T-helper 2 cell treated with Interferon-gamma antibody and Interleukin-4, amounts not matched to agents 5 μg/mL and 100 μg/mL, for 36 hours (primary cell): ENCODE results near the gene LRRTM3.

Source experiments
- DNase-seq: peaks from one replicate; pipeline ENCODE4 v3.0.0; 2021; ENCODE audit warnings: low spot score
- H3K27ac Mint-ChIP-seq: one replicate; pipeline ENCODE4 v1.8.0; 2021; ENCODE audit warnings: mild to moderate bottlenecking, mixed read lengths
- H3K27me3 Mint-ChIP-seq: one replicate; pipeline ENCODE4 v1.8.0; 2021; ENCODE audit warnings: low read depth, mixed read lengths
- H3K36me3 Mint-ChIP-seq: one replicate; pipeline ENCODE4 v1.8.0; 2021; ENCODE audit warnings: low read depth, mixed read lengths
- H3K4me1 Mint-ChIP-seq: one replicate; pipeline ENCODE4 v1.8.0; 2021; ENCODE audit warnings: low read depth, mixed read lengths
- H3K4me3 Mint-ChIP-seq: one replicate; pipeline ENCODE4 v1.8.0; 2022; ENCODE audit warnings: mild to moderate bottlenecking, moderate library complexity, mixed read lengths
- H3K9me3 Mint-ChIP-seq: one replicate; pipeline ENCODE4 v1.8.0; 2021; ENCODE audit warnings: mixed read lengths

Gene LRRTM3

GRCh38 chr10:66925373-66925772 is 463 bp upstream of the LRRTM3 start:
- Mint-ChIP-seq H3K4me1 (no peaks in the 10 kb centered on the region), H3K9me3 (no peaks in the 10 kb centered on the region), H3K4me3 (no peak overlapping the region)

GRCh38 chr10:66926841-66927240 is 1.0 kb downstream of the LRRTM3 start:
- Mint-ChIP-seq H3K4me1 (no peaks in the 10 kb centered on the region), H3K27ac (no peak overlapping the region), H3K9me3 (no peaks in the 10 kb centered on the region), H3K27me3 (peaks cover 41% of the 10 kb centered on the region), H3K36me3 (no peaks in the 10 kb centered on the region), H3K4me3 (no peak overlapping the region)
- no peak for DNase-seq

More at GRCh38 chr10:66925373-66925772, 463 bp upstream of the LRRTM3 start:
- no peak overlapping the region for H3K27ac Mint-ChIP-seq
- DNase-seq: no peak
- no peaks in the 10 kb centered on the region for H3K36me3 Mint-ChIP-seq
- peaks cover 40% of the 10 kb centered on the region for H3K27me3 Mint-ChIP-seq

GRCh38 chr10:66927251-66927935 is 1.6 kb downstream of the LRRTM3 start:
- H3K36me3 Mint-ChIP-seq: no peaks in the 10 kb centered on the region
- H3K9me3 Mint-ChIP-seq: no peaks in the 10 kb centered on the region
- H3K4me1 Mint-ChIP-seq: no peaks in the 10 kb centered on the region
- H3K4me3 Mint-ChIP-seq: no peak overlapping the region
- peaks cover 41% of the 10 kb centered on the region for H3K27me3 Mint-ChIP-seq
- no peak overlapping the region for H3K27ac Mint-ChIP-seq
- no peak for DNase-seq

- Mint-ChIP-seq H3K4me1 (no peaks in the 10 kb centered on the region), H3K27me3 (peaks cover 41% of the 10 kb centered on the region), H3K9me3 (no peaks in the 10 kb centered on the region), H3K27ac (no peak overlapping the region), H3K36me3 (no peaks in the 10 kb centered on the region), H3K4me3 (no peak overlapping the region)
- DNase-seq: no peak
Observed at GRCh38 chr10:66927971-66928770, 2.3 kb downstream of the LRRTM3 start.

- no peak for DNase-seq
- Mint-ChIP-seq H3K4me3 (no peak overlapping the region), H3K4me1 (no peaks in the 10 kb centered on the region), H3K36me3 (no peaks in the 10 kb centered on the region), H3K27me3 (peaks cover 41% of the 10 kb centered on the region), H3K27ac (no peak overlapping the region), H3K9me3 (no peaks in the 10 kb centered on the region)
Observed at GRCh38 chr10:66928776-66929175, 2.9 kb downstream of the LRRTM3 start.

GRCh38 chr10:66929375-66929774 is 3.5 kb downstream of the LRRTM3 start:
- H3K27me3 Mint-ChIP-seq: peaks cover 41% of the 10 kb centered on the region
- H3K4me3 Mint-ChIP-seq: no peak overlapping the region
- H3K27ac Mint-ChIP-seq: no peak overlapping the region
- no peak for DNase-seq
- H3K4me1 Mint-ChIP-seq: no peaks in the 10 kb centered on the region
- H3K9me3 Mint-ChIP-seq: no peaks in the 10 kb centered on the region
- H3K36me3 Mint-ChIP-seq: no peaks in the 10 kb centered on the region

- Mint-ChIP-seq H3K9me3 (no peaks in the 10 kb centered on the region), H3K36me3 (no peaks in the 10 kb centered on the region), H3K4me1 (no peaks in the 10 kb centered on the region), H3K4me3 (no peak overlapping the region), H3K27me3 (peaks cover 33% of the 10 kb centered on the region), H3K27ac (no peak overlapping the region)
- DNase-seq: no peak
Observed at GRCh38 chr10:66931340-66931948, 5.6 kb downstream of the LRRTM3 start.

- Mint-ChIP-seq H3K9me3 (no peaks in the 10 kb centered on the region), H3K36me3 (no peaks in the 10 kb centered on the region), H3K27ac (no peak overlapping the region), H3K27me3 (peaks cover 31% of the 10 kb centered on the region), H3K4me3 (no peak overlapping the region), H3K4me1 (no peaks in the 10 kb centered on the region)
- DNase-seq: no peak
Observed at GRCh38 chr10:66931949-66932343, 6.1 kb downstream of the LRRTM3 start.

GRCh38 chr10:66934711-66935110 is 8.9 kb downstream of the LRRTM3 start:
- Mint-ChIP-seq H3K27ac (no peak overlapping the region), H3K4me1 (no peaks in the 10 kb centered on the region), H3K36me3 (no peaks in the 10 kb centered on the region), H3K9me3 (no peaks in the 10 kb centered on the region), H3K4me3 (no peak overlapping the region), H3K27me3 (peaks cover 4% of the 10 kb centered on the region)
- DNase-seq: no peak

- DNase-seq: no peak
- Mint-ChIP-seq H3K4me3 (no peak overlapping the region), H3K4me1 (no peaks in the 10 kb centered on the region), H3K27ac (no peak overlapping the region), H3K27me3 (no peaks in the 10 kb centered on the region), H3K36me3 (no peaks in the 10 kb centered on the region), H3K9me3 (no peaks in the 10 kb centered on the region)
Observed at GRCh38 chr10:66940965-66941364, 15.1 kb downstream of the LRRTM3 start.

GRCh38 chr10:66941491-66941890 is 15.7 kb downstream of the LRRTM3 start:
- no peak for DNase-seq
- Mint-ChIP-seq H3K27ac (no peak overlapping the region), H3K4me1 (no peaks in the 10 kb centered on the region), H3K9me3 (no peaks in the 10 kb centered on the region), H3K36me3 (no peaks in the 10 kb centered on the region), H3K27me3 (no peaks in the 10 kb centered on the region), H3K4me3 (no peak overlapping the region)

GRCh38 chr10:66942407-66942806 is 16.6 kb downstream of the LRRTM3 start:
- Mint-ChIP-seq H3K27me3 (no peaks in the 10 kb centered on the region), H3K4me1 (no peaks in the 10 kb centered on the region), H3K4me3 (no peak overlapping the region), H3K9me3 (no peaks in the 10 kb centered on the region), H3K36me3 (no peaks in the 10 kb centered on the region), H3K27ac (no peak overlapping the region)
- no peak for DNase-seq

- Mint-ChIP-seq H3K36me3 (no peaks in the 10 kb centered on the region), H3K27me3 (no peaks in the 10 kb centered on the region), H3K27ac (no peak overlapping the region), H3K4me3 (no peak overlapping the region), H3K9me3 (no peaks in the 10 kb centered on the region), H3K4me1 (no peaks in the 10 kb centered on the region)
- no peak for DNase-seq
Observed at GRCh38 chr10:66943590-66943989, 17.8 kb downstream of the LRRTM3 start.

- Mint-ChIP-seq H3K4me1 (no peaks in the 10 kb centered on the region), H3K36me3 (no peaks in the 10 kb centered on the region), H3K4me3 (no peak overlapping the region), H3K27ac (no peak overlapping the region), H3K9me3 (no peaks in the 10 kb centered on the region), H3K27me3 (no peaks in the 10 kb centered on the region)
- no peak for DNase-seq
Observed at GRCh38 chr10:66951896-66952295, 26.1 kb downstream of the LRRTM3 start.
